ENCODE results near the gene MYBBP1A. TPM values are rescaled to one million over a fixed set of nuclear protein-coding genes. Genes with fewer than 3 reads are reported as not detected.

The MYBBP1A gene
- total and polyA plus RNA-seq, 3 experiments from 2014 or later, result 34.1 to 157 (median 148) TPM

DNA sequence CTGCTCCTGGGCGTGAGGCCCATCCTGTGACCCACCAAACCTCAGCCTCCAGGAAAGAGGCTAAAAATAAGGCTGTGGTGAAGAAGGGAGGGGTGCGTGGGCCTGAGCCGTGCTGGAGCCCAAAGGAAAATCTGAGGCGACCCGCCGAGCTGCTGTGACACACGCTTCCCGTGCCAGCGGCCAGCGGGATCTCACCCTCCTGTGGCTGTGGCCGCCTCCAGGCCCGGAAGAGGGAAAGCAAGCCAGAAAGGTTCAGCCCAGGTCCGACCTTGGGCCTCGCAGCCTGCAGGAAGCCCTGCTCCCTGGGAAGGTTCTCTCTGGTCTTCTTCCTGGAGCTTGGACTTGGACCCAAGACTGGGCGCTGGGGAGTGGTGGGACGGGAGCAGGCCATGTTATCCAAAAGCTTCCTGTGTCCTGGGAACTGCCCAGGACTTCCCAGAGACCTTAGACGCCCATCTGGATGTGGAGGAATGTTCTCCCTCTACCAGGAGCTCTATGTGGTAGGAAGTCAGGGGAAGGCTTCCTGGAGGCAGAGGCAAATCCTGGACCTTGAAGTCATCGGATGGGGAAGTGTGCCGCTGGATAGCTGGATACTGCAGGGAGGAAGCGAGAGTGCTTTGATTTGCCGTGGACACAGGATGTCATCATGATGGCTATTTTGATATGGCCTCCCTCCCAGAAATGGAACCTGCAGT, 45.1 kb downstream of the MYBBP1A start:
- Histone ChIP-seq H3K4me1 (ENCODE audit: insufficient read depth, low read length) (peaks cover 11% of the 10 kb centered on the region), H3K36me3 (ENCODE audit: insufficient read depth, low read length) (no peaks in the 10 kb centered on the region), H3K27me3 (ENCODE audit: insufficient read depth, low read length, poor library complexity, severe bottlenecking) (no peaks in the 10 kb centered on the region), H3K9me3 (ENCODE audit: low read length) (no peaks in the 10 kb centered on the region), H3K4me3 (ENCODE audit: low read length) (no peak overlapping the region), H3K27ac (ENCODE audit: low read depth, low read length) (no peak overlapping the region)
- CTCF ChIA-PET, result interaction anchor here (1.9 kb wide), 1 partner anchor 91 kb away, joined by 6 read pairs; no protein-coding TSS in a partner anchor
- H3K36me3 Mint-ChIP-seq, result no peaks in the 10 kb centered on the region
- POLR2A ChIA-PET, result interaction anchor here (1.9 kb wide), 1 partner anchor 11 kb away, joined by 10 read pairs; the partner anchor contains the start of gene SPNS2
- no peaks in the 10 kb centered on the region for H3K27me3 Mint-ChIP-seq
- H3K4me1 Mint-ChIP-seq, result peaks cover 14 to 32% (median 20%) of the 10 kb centered on the region in 3 donors
- H3K27ac Mint-ChIP-seq, result peak overlapping the region in 3 of 8 donors; percentile 41 to 70 (median 66)
- H3K4me3 Mint-ChIP-seq, result peak overlapping the region in 1 of 7 donors; percentile 68
- H3K9me3 Mint-ChIP-seq, result no peaks in the 10 kb centered on the region
- no peak for DNase-seq

DNA sequence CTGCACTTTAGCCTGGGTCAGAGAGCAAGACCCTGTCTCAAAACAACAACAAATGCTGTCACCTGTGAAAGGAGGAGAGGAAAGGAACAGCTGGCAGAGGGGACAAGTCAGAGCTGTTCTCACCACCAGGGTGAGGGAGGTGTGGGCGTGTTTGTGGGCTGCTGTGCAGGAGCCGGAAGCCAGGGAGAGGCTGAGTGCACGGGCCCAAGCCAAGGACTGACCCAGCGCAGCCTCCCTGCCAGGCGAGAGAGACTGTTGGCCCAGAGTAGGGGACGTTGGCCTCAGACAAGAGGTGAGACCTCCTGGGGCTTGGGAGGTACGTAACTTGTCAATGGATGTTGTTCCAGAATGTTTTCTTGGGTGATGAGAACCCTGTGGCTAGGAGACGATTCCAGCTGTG, 45.8 kb downstream of the MYBBP1A start:
- Mint-ChIP-seq H3K27me3 (peaks cover 0 to 3% of the 10 kb centered on the region in 2 donors), H3K27ac (peak overlapping the region in 6 of 8 donors; percentile 13 to 86 (median 56)), H3K36me3 (no peaks in the 10 kb centered on the region), H3K4me3 (peak overlapping the region in 5 of 7 donors; percentile 15 to 86 (median 45)), H3K4me1 (peaks cover 21 to 39% (median 24%) of the 10 kb centered on the region in 3 donors), H3K9me3 (no peaks in the 10 kb centered on the region)
- DNase-seq, result peak in 2 of 5 donors; percentile 20 to 59
- ChIA-PET POLR2A (interaction anchor here (0.5 to 1.9 kb wide), 2 partner anchors 10 to 333 kb away, joined by 3 to 10 read pairs; partner anchors contain the start of gene SPNS2), CTCF (interaction anchor here (0.9 to 1.9 kb wide), 3 partner anchors 10 to 90 kb away, joined by 3 to 6 read pairs (median 3); no protein-coding TSS in a partner anchor)
- no peaks in the 10 kb centered on the region for H3K9me3 ChIP-seq (ENCODE audit: low read length)
- H3K4me3 ChIP-seq (ENCODE audit: low read length), result no peak overlapping the region
- H3K4me1 ChIP-seq (ENCODE audit: insufficient read depth, low read length), result peaks cover 13% of the 10 kb centered on the region
- H3K27me3 ChIP-seq (ENCODE audit: insufficient read depth, low read length, poor library complexity, severe bottlenecking), result no peaks in the 10 kb centered on the region
- H3K27ac ChIP-seq (ENCODE audit: low read depth, low read length), result no peak overlapping the region
- no peaks in the 10 kb centered on the region for H3K36me3 ChIP-seq (ENCODE audit: insufficient read depth, low read length)

DNA sequence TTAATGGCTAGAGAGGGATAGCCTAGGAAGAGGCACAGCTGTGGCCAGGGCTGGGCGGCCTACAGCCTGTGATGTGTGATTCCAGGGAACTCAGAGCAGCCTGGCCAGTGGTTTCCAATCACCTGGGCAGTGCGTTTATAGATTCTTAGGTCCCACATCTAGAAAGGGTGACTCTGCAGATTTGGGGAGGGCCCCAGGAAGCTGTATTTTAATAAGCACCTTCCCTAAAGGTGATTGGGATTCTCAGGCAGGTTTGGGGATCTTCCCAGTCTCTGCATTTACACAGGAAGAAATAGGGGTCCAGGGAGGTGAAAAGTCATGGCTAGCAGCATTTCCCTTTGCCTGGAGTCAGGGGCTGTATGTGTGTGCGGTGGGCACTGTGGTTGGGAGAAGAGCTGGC, 47.0 kb downstream of the MYBBP1A start:
- ChIA-PET CTCF (interaction anchor here (1.4 to 1.5 kb wide), 3 partner anchors 10 to 57 kb away, joined by 3 to 5 read pairs (median 4); partner anchors contain the start of gene SPNS2), POLR2A (interaction anchor here (1.9 kb wide), 1 partner anchor 9 kb away, joined by 10 read pairs; the partner anchor contains the start of gene SPNS2)
- Histone ChIP-seq H3K4me1 (ENCODE audit: insufficient read depth, low read length) (peaks cover 21% of the 10 kb centered on the region), H3K27me3 (ENCODE audit: insufficient read depth, low read length, poor library complexity, severe bottlenecking) (no peaks in the 10 kb centered on the region), H3K4me3 (ENCODE audit: low read length) (no peak overlapping the region), H3K27ac (ENCODE audit: low read depth, low read length) (no peak overlapping the region), H3K9me3 (ENCODE audit: low read length) (no peaks in the 10 kb centered on the region), H3K36me3 (ENCODE audit: insufficient read depth, low read length) (no peaks in the 10 kb centered on the region)
- H3K27me3 Mint-ChIP-seq, result peaks cover 0 to 3% of the 10 kb centered on the region in 2 donors
- no peaks in the 10 kb centered on the region for H3K9me3 Mint-ChIP-seq
- no peak for DNase-seq
- H3K27ac Mint-ChIP-seq, result peak overlapping the region in 3 of 8 donors; percentile 15 to 60 (median 57)
- no peak overlapping the region for H3K4me3 Mint-ChIP-seq
- H3K4me1 Mint-ChIP-seq, result peaks cover 29 to 48% (median 30%) of the 10 kb centered on the region in 3 donors
- no peaks in the 10 kb centered on the region for H3K36me3 Mint-ChIP-seq

DNA sequence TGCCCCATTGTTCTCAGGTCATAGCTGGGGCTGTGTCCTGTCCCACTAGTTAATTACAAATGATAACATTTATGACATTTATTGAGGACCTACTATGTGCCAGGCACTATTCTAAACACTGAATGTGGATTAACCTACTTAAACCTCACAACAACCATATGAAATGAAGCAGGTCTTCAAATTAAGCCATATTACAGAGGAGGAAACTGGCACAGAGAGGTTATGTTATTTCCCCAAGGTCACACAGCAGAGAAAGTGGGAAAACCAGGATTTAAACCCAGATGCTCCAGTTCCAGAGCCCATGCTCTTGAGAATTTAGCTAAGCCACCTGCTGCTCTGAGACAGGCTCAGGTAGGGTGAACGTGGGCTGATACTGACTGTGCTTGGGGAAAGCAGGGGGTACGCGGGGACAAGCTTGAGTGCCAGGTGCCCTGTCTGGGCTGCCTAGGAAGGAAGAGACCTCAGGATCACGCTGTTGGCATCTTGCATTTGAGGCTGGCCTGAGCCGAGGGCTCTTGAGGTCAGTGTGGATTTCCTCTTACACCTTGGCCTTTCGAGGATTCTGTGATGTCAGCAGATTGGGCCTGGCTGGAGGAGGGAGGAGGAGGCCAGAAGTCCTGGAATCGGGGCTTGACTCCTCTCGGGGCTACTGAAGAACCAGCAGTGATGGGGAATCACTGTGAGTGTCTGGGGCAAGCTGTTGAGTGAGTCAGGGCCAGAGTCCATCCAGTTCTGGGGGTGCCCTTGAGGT, 47.6 kb downstream of the MYBBP1A start:
- no peak overlapping the region for H3K4me3 ChIP-seq (ENCODE audit: low read length)
- H3K4me3 Mint-ChIP-seq, result no peak overlapping the region
- no peaks in the 10 kb centered on the region for H3K36me3 ChIP-seq (ENCODE audit: insufficient read depth, low read length)
- DNase-seq, result no peak
- H3K27ac ChIP-seq (ENCODE audit: low read depth, low read length), result no peak overlapping the region
- no peaks in the 10 kb centered on the region for H3K9me3 ChIP-seq (ENCODE audit: low read length)
- POLR2A ChIA-PET, result no interaction called here
- CTCF ChIA-PET, result interaction anchor here (1.4 to 1.5 kb wide), 3 partner anchors 9 to 58 kb away, joined by 3 to 5 read pairs (median 4); partner anchors contain the start of gene SPNS2
- no peak overlapping the region for H3K27ac Mint-ChIP-seq
- no peaks in the 10 kb centered on the region for H3K27me3 ChIP-seq (ENCODE audit: insufficient read depth, low read length, poor library complexity, severe bottlenecking)
- H3K9me3 Mint-ChIP-seq, result no peaks in the 10 kb centered on the region
- H3K4me1 Mint-ChIP-seq, result peaks cover 29 to 48% (median 30%) of the 10 kb centered on the region in 3 donors
- H3K4me1 ChIP-seq (ENCODE audit: insufficient read depth, low read length), result peaks cover 21% of the 10 kb centered on the region
- no peaks in the 10 kb centered on the region for H3K36me3 Mint-ChIP-seq
- peaks cover 3 to 4% of the 10 kb centered on the region in 2 donors for H3K27me3 Mint-ChIP-seq

DNA sequence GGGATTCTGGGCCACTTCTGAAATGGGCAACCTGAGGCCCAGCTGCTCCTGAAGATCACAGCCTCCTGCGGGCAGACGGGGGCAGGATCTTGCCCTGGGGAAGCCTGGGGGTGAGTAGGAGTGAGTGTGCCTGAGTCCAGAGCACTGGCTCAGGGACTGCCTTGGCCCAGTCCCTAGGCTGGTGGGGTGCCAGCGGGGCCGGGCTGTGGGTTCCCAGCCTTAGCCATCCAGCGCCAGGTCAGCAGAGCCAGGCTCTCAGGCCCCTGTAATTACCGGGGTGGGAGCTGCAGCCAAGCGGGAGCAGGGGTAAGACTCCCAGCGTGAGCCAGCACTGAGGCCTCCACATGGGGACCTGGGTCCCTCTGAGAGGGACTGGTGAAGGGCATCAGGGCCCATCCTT, 48.3 kb downstream of the MYBBP1A start:
- Histone ChIP-seq H3K27ac (ENCODE audit: low read depth, low read length) (no peak overlapping the region), H3K36me3 (ENCODE audit: insufficient read depth, low read length) (no peaks in the 10 kb centered on the region), H3K4me1 (ENCODE audit: insufficient read depth, low read length) (peaks cover 21% of the 10 kb centered on the region), H3K9me3 (ENCODE audit: low read length) (no peaks in the 10 kb centered on the region), H3K27me3 (ENCODE audit: insufficient read depth, low read length, poor library complexity, severe bottlenecking) (no peaks in the 10 kb centered on the region), H3K4me3 (ENCODE audit: low read length) (no peak overlapping the region)
- H3K36me3 Mint-ChIP-seq, result no peaks in the 10 kb centered on the region
- DNase-seq, result no peak
- H3K9me3 Mint-ChIP-seq, result no peaks in the 10 kb centered on the region
- ChIA-PET CTCF (interaction anchor here (1.5 kb wide), 1 partner anchor 59 kb away, joined by 5 read pairs; no protein-coding TSS in a partner anchor), POLR2A (no interaction called here)
- H3K4me1 Mint-ChIP-seq, result peaks cover 29 to 48% (median 30%) of the 10 kb centered on the region in 3 donors
- H3K4me3 Mint-ChIP-seq, result no peak overlapping the region
- peaks cover 3 to 5% of the 10 kb centered on the region in 2 donors for H3K27me3 Mint-ChIP-seq
- H3K27ac Mint-ChIP-seq, result no peak overlapping the region

DNA sequence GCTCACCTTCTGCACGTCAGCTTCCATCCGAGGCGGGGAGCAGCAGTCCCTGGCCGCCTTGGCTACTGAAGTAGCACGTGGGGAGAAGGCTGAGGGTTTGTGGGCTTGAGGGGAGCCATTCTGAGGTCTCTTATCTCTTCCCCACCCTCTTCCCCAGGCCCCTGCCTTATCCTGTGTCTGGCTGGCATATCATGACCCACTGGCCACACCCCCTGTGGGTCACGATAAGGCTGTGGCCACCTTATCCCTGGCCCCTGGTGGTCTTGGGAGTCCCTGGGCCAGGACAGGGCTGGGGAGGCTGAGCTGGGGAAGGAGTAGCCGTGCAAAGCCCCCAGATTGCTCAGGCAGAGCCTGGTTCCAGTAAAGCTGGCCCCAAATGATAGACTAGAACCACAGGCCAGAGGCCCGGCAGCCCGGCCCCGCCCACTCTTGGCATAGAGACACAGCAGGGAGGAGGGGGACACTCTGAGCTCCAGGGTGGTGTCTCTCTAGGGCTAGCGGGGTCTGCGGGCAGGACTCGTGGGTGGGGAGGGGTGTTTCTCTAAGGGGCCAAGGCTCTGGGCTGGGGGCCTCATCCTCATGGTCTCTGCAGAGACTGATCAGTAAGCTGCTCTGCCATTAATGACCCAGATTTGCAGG, 48.9 kb downstream of the MYBBP1A start:
- CTCF ChIA-PET, result interaction anchor here (2.2 kb wide), 1 partner anchor 60 kb away, joined by 6 read pairs; no protein-coding TSS in a partner anchor
- Mint-ChIP-seq H3K36me3 (no peaks in the 10 kb centered on the region), H3K4me3 (no peak overlapping the region)

DNA sequence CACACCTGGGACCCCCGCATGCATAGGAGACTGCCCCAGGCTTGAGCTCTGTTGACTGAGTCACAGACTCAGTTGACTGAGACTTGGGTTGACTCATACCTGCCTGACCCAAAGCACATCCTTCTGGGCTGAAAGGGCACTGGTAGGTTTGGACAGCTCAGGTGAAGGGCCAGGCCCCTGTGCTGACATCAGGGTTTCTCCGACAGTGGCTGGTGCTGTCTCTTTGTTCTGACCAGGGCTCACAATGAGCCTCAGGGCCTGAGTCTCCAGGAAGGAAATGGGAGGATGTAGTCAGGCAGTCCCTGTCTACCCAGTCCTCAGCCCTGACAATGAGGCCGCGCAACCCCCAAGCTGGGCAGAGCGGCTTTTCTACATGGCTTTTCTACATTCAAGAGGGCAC, 50.0 kb downstream of the MYBBP1A start:
- Mint-ChIP-seq H3K4me1 (peaks cover 34 to 56% (median 42%) of the 10 kb centered on the region in 3 donors), H3K4me3 (no peak overlapping the region)
- H3K4me1 ChIP-seq (ENCODE audit: insufficient read depth, low read length), result peaks cover 31% of the 10 kb centered on the region

More for the DNA sequence above, 48.9 kb downstream of the MYBBP1A start:
- Mint-ChIP-seq H3K9me3 (no peaks in the 10 kb centered on the region), H3K27me3 (peaks cover 5 to 7% of the 10 kb centered on the region in 2 donors), H3K27ac (no peak overlapping the region), H3K4me1 (peaks cover 30 to 53% (median 31%) of the 10 kb centered on the region in 3 donors)
- no peak overlapping the region for H3K27ac ChIP-seq (ENCODE audit: low read depth, low read length)
- H3K36me3 ChIP-seq (ENCODE audit: insufficient read depth, low read length), result no peaks in the 10 kb centered on the region
- no peak overlapping the region for H3K4me3 ChIP-seq (ENCODE audit: low read length)
- H3K9me3 ChIP-seq (ENCODE audit: low read length), result no peaks in the 10 kb centered on the region
- H3K27me3 ChIP-seq (ENCODE audit: insufficient read depth, low read length, poor library complexity, severe bottlenecking), result peaks cover 5% of the 10 kb centered on the region
- POLR2A ChIA-PET, result no interaction called here
- H3K4me1 ChIP-seq (ENCODE audit: insufficient read depth, low read length), result peaks cover 21% of the 10 kb centered on the region
- no peak for DNase-seq

More for the DNA sequence above, 50.0 kb downstream of the MYBBP1A start:
- peak overlapping the region in 2 of 8 donors; percentile 30 to 71 for H3K27ac Mint-ChIP-seq
- DNase-seq, result no peak
- H3K36me3 Mint-ChIP-seq, result no peaks in the 10 kb centered on the region
- H3K9me3 Mint-ChIP-seq, result no peaks in the 10 kb centered on the region
- Histone ChIP-seq H3K9me3 (ENCODE audit: low read length) (no peaks in the 10 kb centered on the region), H3K4me3 (ENCODE audit: low read length) (no peak overlapping the region), H3K27me3 (ENCODE audit: insufficient read depth, low read length, poor library complexity, severe bottlenecking) (peaks cover 16% of the 10 kb centered on the region), H3K36me3 (ENCODE audit: insufficient read depth, low read length) (no peaks in the 10 kb centered on the region), H3K27ac (ENCODE audit: low read depth, low read length) (no peak overlapping the region)
- peaks cover 9 to 12% of the 10 kb centered on the region in 2 donors for H3K27me3 Mint-ChIP-seq
- POLR2A ChIA-PET, result interaction anchor here (0.8 kb wide), 1 partner anchor 73 kb away, joined by 6 read pairs; no protein-coding TSS in a partner anchor
- CTCF ChIA-PET, result interaction anchor here (2.2 kb wide), 1 partner anchor 61 kb away, joined by 6 read pairs; no protein-coding TSS in a partner anchor

Data from CD8-positive, alpha-beta memory T cell (primary cell).